Esophagus squamous epithelium (tissue), 4 donors: Measurements from ENCODE around the gene RPL12.

Source experiments
- CTCF ChIP-seq, 6 experiments: fragments of 450-650 bp in 4 of 6; fragments of 200-600 bp in 2 of 6; sonication (generic) in 2 of 6; IDR thresholded peaks; one replicate each; pipeline ENCODE4 v1.5.1; 2016 to 2019; ENCODE audit warnings: antibody characterized with exemption in 6 of 6, mild to moderate bottlenecking in 4 of 6, moderate library complexity in 4 of 6
- POLR2A ChIP-seq, 4 donors: fragments of 450-650 bp; IDR thresholded peaks; one replicate each; pipeline ENCODE4 v1.6.1; 2017; ENCODE audit warnings: antibody characterized with exemption in 4 of 4, mild to moderate bottlenecking in 4 of 4, moderate library complexity in 3 of 4

GRCh38 chr9:127446713-127447415 is 4.3 kb downstream of the RPL12 start:
- no peak for TF ChIP-seq CTCF (IDR thresholded peaks at IDR 0.05)
- no peak for TF ChIP-seq POLR2A (IDR thresholded peaks at IDR 0.05)
